GM12874 (cell line): ENCODE measurements around the gene DXO.

Experiments used
- TF ChIP-seq, protein P1 (sequence below): IDR thresholded peaks from 2 replicates; pipeline ENCODE4 v1.5.1; 2011; ENCODE audit warnings: low read depth, mild to moderate bottlenecking, control low read depth, low read length, moderate library complexity; ENCODE audit not compliant: insufficient read depth

Gene DXO

DNA sequence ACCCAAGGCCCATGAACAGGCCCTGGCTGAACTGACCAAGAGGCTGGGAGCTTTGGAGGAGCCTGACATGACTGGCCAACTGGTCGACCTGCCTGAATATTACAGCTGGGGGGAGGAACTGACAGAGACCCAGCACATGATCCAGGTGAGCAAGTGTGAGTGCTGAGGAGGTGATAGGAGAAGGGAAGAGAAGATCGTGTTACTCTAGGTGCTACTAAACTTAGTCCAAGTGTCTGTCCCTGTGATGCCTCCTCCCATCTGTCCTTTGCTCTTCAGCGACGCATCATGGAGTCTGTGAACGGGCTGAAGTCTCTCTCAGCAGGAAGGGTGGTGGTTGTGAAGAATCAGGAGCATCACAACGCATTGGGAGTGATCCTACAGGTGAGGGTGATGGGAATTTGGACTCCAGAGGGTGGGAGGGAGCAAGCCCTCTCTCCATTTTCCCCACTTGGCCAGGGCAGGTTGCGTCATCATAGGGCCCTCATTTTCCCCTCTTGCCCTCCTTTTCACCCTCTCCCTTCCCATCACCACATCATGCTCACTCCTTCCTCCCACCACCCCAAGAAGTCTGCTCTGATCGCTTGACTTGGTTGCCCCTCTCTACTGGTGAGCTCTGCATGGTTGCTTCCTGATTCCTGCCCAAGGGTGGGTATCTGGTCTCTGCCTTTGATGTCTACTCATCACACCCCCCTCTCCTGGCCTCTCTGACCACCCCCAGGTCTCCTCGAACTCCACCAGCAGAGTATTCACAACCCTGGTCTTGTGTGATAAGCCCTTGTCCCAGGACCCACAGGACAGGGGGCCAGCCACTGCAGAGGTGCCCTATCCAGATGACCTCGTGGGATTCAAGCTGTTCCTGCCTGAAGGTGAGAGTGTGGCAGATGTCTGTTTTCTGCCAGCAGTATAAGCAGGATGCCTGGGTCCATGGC, 4.7 kb downstream of the DXO start:
- TF ChIP-seq, protein P1, sequence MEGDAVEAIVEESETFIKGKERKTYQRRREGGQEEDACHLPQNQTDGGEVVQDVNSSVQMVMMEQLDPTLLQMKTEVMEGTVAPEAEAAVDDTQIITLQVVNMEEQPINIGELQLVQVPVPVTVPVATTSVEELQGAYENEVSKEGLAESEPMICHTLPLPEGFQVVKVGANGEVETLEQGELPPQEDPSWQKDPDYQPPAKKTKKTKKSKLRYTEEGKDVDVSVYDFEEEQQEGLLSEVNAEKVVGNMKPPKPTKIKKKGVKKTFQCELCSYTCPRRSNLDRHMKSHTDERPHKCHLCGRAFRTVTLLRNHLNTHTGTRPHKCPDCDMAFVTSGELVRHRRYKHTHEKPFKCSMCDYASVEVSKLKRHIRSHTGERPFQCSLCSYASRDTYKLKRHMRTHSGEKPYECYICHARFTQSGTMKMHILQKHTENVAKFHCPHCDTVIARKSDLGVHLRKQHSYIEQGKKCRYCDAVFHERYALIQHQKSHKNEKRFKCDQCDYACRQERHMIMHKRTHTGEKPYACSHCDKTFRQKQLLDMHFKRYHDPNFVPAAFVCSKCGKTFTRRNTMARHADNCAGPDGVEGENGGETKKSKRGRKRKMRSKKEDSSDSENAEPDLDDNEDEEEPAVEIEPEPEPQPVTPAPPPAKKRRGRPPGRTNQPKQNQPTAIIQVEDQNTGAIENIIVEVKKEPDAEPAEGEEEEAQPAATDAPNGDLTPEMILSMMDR = no peak

DNA sequence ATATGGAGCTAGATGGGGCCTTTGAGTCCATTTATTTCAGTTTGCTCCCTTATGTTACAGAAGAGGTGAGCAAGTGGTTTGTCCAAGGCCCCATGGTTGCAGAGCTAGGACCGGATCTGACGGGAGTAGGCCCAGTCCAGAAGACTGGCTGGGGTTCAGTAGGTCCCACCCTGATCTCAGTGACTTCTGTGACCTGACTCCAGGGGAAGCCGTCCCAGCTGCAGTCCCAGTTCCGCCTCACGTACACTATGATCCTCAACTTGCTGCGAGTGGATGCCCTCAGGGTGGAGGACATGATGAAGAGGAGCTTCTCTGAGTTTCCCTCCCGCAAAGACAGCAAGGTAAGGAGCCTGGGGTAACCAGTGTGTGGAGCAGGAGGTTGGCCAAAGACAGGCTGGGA, 5.4 kb downstream of the DXO start:
- TF ChIP-seq, protein P1 = no peak

DNA sequence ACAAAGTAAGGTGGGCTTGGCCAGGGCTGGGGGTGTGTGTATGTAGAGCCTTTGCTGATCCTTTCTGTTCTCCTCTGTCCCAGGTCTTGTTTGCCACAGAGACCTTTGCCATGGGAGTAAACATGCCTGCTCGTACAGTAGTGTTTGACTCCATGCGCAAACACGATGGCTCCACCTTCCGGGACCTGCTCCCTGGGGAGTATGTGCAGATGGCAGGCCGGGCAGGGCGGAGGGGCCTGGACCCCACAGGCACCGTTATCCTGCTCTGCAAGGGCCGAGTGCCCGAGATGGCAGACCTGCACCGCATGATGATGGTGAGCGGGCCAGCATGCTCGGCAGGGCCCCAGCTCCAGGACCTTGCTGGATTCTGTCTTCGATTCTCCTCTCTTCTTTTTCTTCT, 6.2 kb downstream of the DXO start:
- TF ChIP-seq, protein P1 = no peak

DNA sequence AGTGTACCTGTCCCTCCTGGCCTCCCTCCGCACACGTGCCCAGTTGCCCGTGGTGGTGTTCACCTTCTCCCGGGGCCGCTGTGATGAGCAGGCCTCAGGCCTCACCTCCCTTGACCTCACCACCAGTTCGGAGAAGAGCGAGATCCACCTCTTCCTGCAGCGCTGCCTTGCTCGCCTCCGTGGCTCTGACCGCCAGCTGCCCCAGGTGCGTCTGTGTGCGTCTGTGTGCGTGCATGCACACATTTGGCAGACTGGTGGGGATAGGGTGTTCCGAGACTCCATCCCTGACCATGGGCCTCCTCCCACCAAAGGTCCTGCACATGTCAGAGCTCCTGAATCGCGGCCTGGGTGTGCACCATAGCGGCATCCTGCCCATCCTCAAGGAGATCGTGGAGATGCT, 8.0 kb downstream of the DXO start:
- TF ChIP-seq, protein P1 = no peak

DNA sequence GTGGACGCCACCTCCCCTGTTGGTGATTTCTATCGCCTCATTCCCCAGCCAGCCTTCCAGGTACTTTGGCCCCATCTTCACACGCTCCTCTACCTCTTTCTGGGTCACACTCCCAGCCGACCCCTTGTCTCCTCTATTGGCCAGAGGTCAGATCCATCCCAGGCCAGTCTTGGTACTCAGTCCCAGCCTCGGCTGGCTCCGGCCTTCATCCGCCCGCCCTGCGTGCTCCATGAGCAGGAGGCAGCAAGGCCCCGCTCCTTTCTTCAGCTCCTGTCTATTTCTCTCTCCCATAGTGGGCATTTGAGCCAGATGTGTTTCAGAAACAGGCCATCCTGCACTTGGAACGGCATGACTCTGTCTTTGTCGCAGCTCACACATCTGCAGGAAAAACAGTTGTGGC, 10.3 kb downstream of the DXO start:
- TF ChIP-seq, protein P1 = no peak

DNA sequence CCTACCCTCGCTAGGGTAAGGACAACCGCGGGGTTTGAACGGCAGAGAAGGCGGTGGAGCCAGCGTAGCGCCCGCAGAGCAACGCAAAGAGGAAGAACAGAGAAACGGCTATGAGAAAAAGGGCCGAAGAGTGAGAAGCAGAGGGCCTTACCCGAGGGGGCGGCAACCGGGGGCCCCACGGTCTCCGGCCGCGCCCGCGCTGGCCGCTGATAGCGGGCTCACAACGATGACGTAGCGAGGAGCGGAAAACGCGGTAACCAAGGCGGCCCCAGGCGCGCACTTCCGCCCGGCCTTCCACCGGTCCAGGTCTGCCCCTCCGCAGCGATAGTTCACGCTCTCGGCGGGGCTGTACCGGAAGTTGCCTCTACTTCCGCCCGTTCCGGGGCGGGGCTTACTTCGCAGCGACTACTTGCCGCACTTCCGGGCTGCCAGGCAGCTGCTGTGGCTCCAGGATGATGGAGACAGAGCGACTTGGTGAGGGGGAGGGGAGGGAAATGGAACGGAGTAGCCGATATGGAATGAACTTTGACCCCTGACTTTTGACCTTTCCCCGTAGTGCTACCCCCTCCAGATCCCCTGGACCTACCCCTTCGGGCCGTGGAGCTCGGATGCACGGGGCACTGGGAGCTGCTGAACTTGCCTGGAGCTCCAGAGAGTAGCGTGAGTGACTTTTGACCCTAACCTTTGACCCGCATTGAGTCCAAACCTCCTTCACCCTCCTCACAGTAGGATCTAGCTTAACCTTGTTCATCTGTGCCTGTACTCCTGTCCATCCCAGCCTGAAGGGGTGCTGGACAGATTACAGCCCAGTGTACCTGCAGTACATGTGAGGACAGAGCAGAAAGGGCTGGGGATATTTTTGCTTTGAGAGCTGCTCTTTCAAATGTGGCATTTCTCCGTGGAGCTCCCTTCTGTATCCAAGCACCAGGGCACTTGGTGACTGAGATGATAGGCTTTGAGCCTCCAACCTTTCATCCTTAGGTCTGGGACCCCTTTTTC, 12.9 kb downstream of the DXO start, which contains the start of the genes NELFE and SKIC2:
Gene NELFE (minus strand): TSS at position 231 of the 999 bp plus-strand sequence. CDS start 525 bp downstream, outside the sequence.
Gene SKIC2 (plus strand): TSS at position 435 of the 999 bp plus-strand sequence. CDS start 18 bp downstream, at position 453.
- TF ChIP-seq, protein P1 = no peak

DNA sequence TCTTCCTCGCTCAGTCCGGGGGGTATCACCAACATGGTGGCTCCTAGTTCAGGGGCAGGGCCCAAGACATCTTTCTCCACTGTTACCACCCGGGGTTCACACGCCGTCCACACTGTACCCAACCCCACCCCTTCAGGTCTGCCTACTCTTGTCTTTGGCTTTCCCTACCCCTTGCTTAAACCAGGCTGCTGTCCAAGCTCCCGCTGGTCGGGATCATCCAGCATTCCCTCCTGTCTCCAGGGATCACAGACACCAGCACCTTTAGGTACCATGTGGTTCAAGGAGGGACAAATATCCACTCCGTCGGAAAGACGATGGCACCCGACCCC, 13.6 kb downstream of the DXO start:
- TF ChIP-seq, protein P1 = no peak
